Esophagus squamous epithelium (tissue), 4 donors: ENCODE measurements around the gene RIMBP2.

Source experiments
- POLR2A ChIP-seq, 4 donors: fragments of 450-650 bp; IDR thresholded peaks; one replicate each; pipeline ENCODE4 v1.6.1; 2017; ENCODE audit warnings: antibody characterized with exemption in 4 of 4, mild to moderate bottlenecking in 4 of 4, moderate library complexity in 3 of 4
- TF ChIP-seq, protein P1 (sequence below), 6 experiments: fragments of 450-650 bp in 4 of 6; fragments of 200-600 bp in 2 of 6; sonication (generic) in 2 of 6; IDR thresholded peaks; one replicate each; pipeline ENCODE4 v1.5.1; 2016 to 2019; ENCODE audit warnings: antibody characterized with exemption in 6 of 6, mild to moderate bottlenecking in 4 of 6, moderate library complexity in 4 of 6

DNA sequence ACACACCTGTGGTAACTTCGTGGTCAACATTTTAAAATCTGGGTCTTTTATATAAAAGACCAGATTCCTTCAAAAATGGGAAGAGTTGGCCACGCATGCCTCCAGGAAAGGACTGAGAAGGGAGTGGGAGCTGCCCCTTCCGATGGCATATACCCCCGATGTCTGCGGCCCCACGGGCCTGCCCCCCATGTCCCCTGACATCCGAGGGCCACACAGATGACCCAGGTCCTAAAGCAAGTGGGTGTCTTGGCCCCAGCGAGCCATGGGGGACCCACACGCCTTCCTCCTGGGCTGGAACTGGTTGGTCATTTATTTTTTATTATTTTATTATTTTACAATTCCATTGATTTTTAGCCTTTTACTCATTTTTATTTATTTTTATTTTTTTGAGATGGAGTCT lies 235.9 kb downstream of the RIMBP2 start:
- TF ChIP-seq, protein P1, sequence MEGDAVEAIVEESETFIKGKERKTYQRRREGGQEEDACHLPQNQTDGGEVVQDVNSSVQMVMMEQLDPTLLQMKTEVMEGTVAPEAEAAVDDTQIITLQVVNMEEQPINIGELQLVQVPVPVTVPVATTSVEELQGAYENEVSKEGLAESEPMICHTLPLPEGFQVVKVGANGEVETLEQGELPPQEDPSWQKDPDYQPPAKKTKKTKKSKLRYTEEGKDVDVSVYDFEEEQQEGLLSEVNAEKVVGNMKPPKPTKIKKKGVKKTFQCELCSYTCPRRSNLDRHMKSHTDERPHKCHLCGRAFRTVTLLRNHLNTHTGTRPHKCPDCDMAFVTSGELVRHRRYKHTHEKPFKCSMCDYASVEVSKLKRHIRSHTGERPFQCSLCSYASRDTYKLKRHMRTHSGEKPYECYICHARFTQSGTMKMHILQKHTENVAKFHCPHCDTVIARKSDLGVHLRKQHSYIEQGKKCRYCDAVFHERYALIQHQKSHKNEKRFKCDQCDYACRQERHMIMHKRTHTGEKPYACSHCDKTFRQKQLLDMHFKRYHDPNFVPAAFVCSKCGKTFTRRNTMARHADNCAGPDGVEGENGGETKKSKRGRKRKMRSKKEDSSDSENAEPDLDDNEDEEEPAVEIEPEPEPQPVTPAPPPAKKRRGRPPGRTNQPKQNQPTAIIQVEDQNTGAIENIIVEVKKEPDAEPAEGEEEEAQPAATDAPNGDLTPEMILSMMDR (IDR thresholded peaks at IDR 0.05): no peak
- TF ChIP-seq POLR2A (IDR thresholded peaks at IDR 0.05): no peak
